ENCODE results near the gene LTK.

The LTK gene

DNA sequence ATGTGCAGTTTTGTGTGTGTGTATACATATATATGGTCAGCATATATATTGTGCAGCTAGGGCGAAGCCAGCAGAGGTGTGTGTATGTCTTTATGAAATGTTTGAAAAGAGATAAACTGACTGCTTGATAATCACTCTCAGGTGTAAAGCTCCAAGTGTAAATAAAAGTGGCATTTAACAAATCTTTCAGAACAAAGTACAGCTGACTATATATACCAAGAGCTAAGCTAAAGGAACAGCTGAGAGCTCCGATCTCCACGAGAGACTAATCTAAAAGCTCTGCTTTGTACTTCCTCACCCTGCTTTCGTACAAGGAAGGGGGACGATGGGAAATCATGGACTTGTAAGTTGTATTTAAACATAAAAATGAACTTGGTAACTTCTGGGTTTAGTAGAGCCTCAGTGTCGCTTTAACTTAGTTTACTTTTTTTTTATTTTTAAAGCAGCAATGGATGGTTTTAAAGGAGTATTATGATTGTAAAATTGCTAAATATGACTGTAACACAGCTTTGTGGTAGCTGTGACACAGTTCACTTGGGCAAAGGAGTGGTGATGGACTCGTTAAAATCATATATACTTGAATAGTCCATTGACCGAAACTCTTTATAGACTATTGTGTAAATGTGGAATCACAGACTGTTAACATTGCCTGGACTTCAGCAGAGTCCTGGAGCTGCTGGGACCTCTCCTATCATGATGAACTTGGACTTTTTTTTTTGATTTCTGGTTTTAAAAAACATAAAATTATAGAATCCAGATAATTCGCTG, 31.3 kb downstream of the LTK start:
- peaks cover 66% of the 10 kb centered on the region for H3K36me3 Mint-ChIP-seq (ENCODE audit: low read depth)
- no peak for TF ChIP-seq CTCF (IDR thresholded peaks at IDR 0.05; ENCODE audit: unreplicated experiment in 3 of 3)

GRCh38 chr15:41480396-41481140, 33.1 kb downstream of the LTK start:
- no peak overlapping the region for H3K4me3 Mint-ChIP-seq
- H3K9me3 Mint-ChIP-seq = no peaks in the 10 kb centered on the region
- H3K27me3 Mint-ChIP-seq (ENCODE audit: low read depth) = peaks cover 3% of the 10 kb centered on the region
- peak overlapping the region in 1 of 3 experiments; percentile 33 for H3K27ac Mint-ChIP-seq
- no peak for TF ChIP-seq CTCF (IDR thresholded peaks at IDR 0.05; ENCODE audit: unreplicated experiment in 3 of 3)
- H3K4me1 Mint-ChIP-seq = peaks cover 6% of the 10 kb centered on the region
- peaks cover 82% of the 10 kb centered on the region for H3K36me3 Mint-ChIP-seq (ENCODE audit: low read depth)

More for the DNA sequence above, 31.3 kb downstream of the LTK start:
- Mint-ChIP-seq H3K27me3 (ENCODE audit: low read depth) (peaks cover 3% of the 10 kb centered on the region), H3K4me1 (peaks cover 6% of the 10 kb centered on the region), H3K27ac (no peak overlapping the region), H3K9me3 (no peaks in the 10 kb centered on the region), H3K4me3 (no peak overlapping the region)

- no peaks in the 10 kb centered on the region for H3K9me3 Mint-ChIP-seq
- H3K36me3 Mint-ChIP-seq (ENCODE audit: low read depth) = peaks cover 74% of the 10 kb centered on the region
- peaks cover 6% of the 10 kb centered on the region for H3K4me1 Mint-ChIP-seq
- H3K4me3 Mint-ChIP-seq = no peak overlapping the region
- TF ChIP-seq CTCF (IDR thresholded peaks at IDR 0.05; ENCODE audit: unreplicated experiment in 3 of 3) = no peak
- H3K27me3 Mint-ChIP-seq (ENCODE audit: low read depth) = no peaks in the 10 kb centered on the region
- H3K27ac Mint-ChIP-seq = no peak overlapping the region
Observed at GRCh38 chr15:41476416-41477048, 37.1 kb downstream of the LTK start.

DNA sequence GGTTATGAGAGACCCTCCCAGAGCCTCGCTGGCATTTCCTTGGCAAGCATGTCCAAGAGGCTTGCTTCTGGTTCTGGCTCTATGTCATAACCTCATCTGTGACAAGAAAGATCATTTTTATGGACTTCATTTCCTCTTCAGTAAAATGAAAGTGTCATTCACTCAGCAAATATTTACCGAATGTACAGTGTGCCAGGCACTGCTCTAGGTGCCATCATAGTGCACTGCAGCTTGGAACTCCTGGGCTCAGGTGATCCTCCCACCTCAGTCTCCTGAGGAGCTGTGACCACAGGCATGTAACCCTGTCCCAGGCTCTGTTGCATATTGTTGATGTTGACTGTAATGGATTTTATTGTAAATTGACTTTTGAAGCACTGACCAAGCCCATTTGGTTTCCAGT, 38.7 kb downstream of the LTK start:
- Mint-ChIP-seq H3K9me3 (no peaks in the 10 kb centered on the region), H3K36me3 (ENCODE audit: low read depth) (peaks cover 72% of the 10 kb centered on the region), H3K27ac (no peak overlapping the region), H3K27me3 (ENCODE audit: low read depth) (no peaks in the 10 kb centered on the region), H3K4me1 (no peaks in the 10 kb centered on the region), H3K4me3 (no peak overlapping the region)
- no peak for TF ChIP-seq CTCF (IDR thresholded peaks at IDR 0.05; ENCODE audit: unreplicated experiment in 3 of 3)

DNA sequence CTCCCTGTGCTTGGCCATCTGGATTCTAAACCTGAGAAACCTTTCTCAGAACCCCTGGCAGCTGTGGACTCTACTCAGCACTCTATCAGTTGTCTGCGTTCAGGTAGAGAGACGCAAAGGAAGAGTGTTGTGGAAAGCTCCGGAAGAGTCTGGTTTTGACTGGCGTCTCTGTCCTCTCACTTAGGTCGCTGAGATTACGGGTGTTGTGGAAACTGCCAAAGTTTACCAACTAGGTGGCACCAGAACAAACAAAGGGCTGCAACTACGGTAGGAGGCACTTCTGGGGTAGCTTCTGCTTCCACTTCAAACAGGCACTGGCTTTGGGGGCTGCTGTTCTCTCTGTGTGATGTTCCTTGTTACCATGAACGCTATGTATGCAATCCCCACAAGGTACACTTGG, 39.2 kb downstream of the LTK start:
- no peak for TF ChIP-seq CTCF (IDR thresholded peaks at IDR 0.05; ENCODE audit: unreplicated experiment in 3 of 3)
- no peaks in the 10 kb centered on the region for H3K4me1 Mint-ChIP-seq
- H3K9me3 Mint-ChIP-seq = no peaks in the 10 kb centered on the region
- H3K4me3 Mint-ChIP-seq = no peak overlapping the region
- peaks cover 73% of the 10 kb centered on the region for H3K36me3 Mint-ChIP-seq (ENCODE audit: low read depth)
- no peak overlapping the region for H3K27ac Mint-ChIP-seq
- H3K27me3 Mint-ChIP-seq (ENCODE audit: low read depth) = no peaks in the 10 kb centered on the region

Data from nephron (organoid).